Measurements from ENCODE around the gene PTGER3. TPM values are rescaled to one million over a fixed set of nuclear protein-coding genes. Genes with fewer than 3 reads are reported as not detected.

Gene PTGER3
- total RNA-seq, 1 experiment from 2014 or later = under 0.01 TPM

- DNase-seq (ENCODE audit: low read depth) = peak; percentile 65
Measured at GRCh38 chr1:71049951-71050598, 2.5 kb upstream of the PTGER3 start.

- peak; percentile 18 for DNase-seq (ENCODE audit: low read depth)
Measured at GRCh38 chr1:71046891-71047634, 553 bp downstream of the PTGER3 start.

DNA sequence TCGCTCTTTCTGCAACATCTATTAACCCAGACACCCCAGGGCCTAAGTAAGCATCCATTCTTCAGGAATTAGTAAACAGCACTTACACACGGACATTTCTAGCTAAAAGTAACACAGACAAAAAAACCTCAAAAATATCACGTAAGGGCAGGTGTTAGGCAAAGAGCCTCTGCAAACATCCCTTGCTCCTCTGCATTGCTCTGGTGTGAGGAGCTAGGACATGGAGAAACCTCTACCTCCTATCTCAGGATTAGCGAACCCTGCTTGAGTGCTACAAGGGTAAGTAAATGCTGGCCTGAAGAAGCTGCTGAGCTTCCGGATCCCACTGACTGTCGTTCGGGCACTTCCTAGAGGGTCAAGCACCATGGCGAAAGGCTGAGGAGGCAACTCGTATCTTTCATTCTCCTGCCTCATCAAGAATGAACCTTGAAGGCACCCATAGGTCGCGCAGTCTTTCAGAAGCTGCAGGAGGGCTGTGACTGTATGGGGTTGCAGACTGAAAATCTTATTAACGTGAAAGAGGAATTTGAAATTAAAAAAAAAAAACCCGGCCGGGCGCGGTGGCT is 2.1 kb downstream of the PTGER3 start:
- DNase-seq (ENCODE audit: low read depth) = no peak

DNA sequence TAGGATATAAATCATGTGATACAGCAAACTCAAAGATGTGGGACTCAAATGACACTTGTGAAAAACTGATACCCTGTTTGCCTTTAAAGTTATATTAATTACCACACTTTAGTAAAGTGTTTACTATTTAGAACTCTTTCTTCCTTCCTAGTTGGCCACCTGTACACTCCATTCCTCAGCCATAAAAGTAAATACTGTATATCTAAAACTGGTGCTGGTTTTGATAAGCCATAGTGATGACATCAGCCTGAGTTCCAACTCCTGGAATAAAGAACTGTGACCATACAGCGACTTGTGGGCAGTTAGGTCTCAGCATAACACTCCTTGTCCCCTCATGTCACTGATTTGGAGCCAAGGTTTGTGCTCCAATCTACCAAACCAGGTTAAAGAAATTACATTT is 2.8 kb downstream of the PTGER3 start:
- DNase-seq (ENCODE audit: low read depth) = no peak

GRCh38 chr1:71043065-71043464 is 4.6 kb downstream of the PTGER3 start:
- DNase-seq (ENCODE audit: low read depth) = no peak

DNA sequence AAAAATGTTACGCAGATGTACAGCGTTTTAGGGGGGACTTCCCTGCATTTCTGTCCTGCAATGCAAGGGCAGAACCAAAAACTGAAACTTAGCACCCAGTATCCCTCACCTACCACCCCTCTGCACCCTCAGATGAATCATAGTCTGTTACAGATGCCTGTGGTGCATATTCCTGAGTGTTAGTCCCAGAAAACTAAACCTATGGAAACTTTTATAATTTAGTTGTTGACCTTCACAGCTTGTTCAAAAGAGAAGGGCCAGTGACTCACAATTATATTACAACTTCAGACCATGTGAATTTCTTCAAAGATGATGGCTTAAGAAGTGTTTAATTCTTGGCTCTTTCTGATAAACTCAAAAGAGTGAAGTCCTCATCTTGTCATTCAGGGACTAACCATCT is 5.8 kb downstream of the PTGER3 start:
- no peak for DNase-seq (ENCODE audit: low read depth)

- no peak for DNase-seq (ENCODE audit: low read depth)
Measured at GRCh38 chr1:71039661-71040262, 7.9 kb downstream of the PTGER3 start.

DNA sequence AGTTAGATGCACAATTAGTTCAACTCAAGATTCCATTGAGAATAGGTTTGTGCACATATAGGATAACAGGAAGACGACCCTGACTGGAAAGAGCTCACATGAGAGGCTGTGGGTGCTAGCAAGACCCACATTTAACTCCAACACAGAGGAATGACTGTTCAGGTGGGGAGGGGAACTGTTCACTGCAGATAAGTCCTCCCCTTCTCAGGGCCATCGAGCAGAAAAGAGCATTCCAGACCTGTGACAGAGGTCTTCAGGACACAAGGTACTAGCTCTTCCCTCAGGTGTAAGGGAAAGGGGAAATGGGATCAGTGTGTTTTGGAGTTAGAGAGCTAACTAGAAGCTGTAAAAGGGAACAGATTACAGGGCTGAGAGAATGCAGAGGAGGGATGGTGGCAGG is 8.7 kb downstream of the PTGER3 start:
- DNase-seq (ENCODE audit: low read depth) = no peak

GRCh38 chr1:71037829-71038620 is 9.6 kb downstream of the PTGER3 start:
- DNase-seq (ENCODE audit: low read depth) = no peak

DNA sequence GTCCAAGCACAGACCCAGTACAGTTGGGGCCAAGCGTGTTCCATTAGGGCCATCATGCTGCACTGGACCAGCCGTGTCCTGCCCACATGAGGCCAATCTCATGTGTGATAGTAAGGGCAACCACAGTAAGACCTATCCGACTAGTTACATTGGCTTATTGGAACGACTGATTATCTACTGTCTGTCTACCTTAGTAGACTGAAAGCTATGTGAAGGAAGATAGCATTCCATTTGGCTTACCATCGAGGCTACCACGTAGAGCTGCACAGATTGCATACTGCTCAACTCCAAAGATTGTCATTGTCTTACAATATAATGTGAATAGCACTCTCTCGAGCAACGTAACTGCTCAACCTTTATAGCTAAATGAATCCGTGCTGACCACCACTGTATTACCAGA is 10.6 kb downstream of the PTGER3 start:
- no peak for DNase-seq (ENCODE audit: low read depth)

GRCh38 chr1:71033136-71033535 is 14.5 kb downstream of the PTGER3 start:
- DNase-seq (ENCODE audit: low read depth) = no peak

- DNase-seq (ENCODE audit: low read depth) = no peak
Measured at GRCh38 chr1:71031426-71031825, 16.2 kb downstream of the PTGER3 start.

- no peak for DNase-seq (ENCODE audit: low read depth)
Measured at GRCh38 chr1:71030026-71030425, 17.6 kb downstream of the PTGER3 start.

DNA sequence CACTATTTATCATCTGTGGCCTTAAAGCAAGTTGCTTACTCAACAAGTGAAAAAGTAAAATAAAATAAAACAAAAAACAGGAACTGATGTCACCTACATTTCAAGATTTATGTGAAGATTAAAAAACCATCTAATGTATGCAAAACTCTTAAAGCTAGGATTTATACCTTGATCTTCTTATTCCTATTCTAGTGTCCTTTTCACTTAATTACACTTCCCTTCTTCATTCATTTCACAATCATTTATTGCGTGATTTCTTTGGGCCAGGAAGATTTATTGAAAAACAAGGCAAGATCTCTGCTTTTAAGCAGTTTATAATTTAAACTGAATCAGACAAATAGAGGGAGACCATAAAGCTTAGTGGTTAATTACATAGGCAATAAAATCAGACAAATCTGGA is 18.6 kb downstream of the PTGER3 start:
- DNase-seq (ENCODE audit: low read depth) = no peak

DNA sequence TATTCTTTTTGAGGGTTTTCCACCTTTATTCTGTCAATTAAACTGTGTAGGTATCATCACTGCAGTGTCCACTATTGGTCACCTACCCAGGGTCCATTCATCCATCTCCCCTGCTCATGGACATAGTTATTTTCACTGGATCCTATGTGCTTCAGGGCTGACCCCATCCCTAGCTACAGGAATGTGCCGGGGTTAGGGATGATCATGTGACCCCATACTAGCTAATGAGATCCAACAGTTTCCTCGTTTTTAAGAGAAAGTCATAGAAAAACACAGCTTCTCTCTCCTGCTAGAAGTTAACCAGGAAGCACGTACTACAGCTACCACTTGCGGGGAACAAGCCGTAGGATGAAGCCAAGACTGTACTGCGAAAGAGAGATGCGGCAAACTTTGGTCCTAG is 19.6 kb downstream of the PTGER3 start:
- no peak for DNase-seq (ENCODE audit: low read depth)

- no peak for DNase-seq (ENCODE audit: low read depth)
Measured at GRCh38 chr1:71026093-71026492, 21.5 kb downstream of the PTGER3 start.

DNA sequence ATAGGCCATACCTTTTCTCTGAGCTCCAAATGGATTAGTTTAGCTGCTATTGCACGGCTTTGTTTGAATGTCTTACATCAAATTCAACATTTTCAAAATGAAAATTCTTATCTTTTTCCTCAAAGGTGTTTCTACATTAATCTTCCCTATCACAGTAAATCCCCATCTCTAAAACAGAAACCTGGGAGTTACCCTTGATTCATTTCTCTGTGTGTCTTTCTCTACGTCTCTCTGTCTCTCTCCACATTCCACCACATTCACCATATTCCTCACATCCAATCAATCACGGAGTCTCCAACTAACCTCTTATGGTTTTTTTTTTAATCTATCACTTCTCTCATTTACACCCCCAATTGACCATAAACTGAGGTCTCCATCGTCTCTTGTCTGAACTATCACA is 24.1 kb downstream of the PTGER3 start:
- no peak for DNase-seq (ENCODE audit: low read depth)

- no peak for DNase-seq (ENCODE audit: low read depth)
Measured at GRCh38 chr1:71019233-71019969, 28.2 kb downstream of the PTGER3 start.

DNA sequence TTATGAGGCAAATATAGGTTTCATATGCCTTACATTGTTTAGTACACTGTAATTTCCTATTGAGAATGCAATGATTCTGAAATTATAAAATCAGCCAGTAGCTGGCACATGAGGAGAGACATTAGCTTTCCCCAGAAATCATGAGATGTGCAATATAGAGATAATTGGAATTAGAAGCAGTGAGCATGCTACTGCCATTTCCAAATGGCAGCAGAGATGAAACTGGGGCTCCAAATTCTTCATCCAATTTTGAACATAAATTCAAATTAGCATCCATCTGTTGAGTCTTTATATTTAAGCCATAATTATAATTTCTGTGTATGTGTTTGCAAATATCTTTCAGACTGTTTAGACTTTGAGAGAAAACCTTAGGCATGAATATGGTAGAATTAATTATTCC is 28.8 kb downstream of the PTGER3 start:
- no peak for DNase-seq (ENCODE audit: low read depth)

DNA sequence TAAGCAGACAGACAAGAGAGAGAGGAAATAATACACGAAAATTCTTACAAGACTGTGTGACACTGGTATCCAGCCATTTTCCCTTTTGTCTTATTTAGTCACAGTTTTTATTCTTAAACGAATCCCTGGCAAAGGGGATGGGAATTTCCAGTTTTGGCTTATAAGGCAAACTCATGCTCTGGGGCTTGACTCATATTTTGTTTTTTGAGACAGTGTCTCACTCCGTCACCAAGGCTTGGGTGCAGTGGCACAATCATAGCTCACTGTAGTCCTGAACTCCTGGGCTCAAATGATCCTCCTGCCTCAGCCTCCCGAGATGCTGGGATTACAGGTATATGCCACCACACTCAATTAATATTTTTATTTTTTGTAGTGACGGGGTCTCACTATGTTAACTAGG is 31.9 kb downstream of the PTGER3 start:
- no peak for DNase-seq (ENCODE audit: low read depth)

DNA sequence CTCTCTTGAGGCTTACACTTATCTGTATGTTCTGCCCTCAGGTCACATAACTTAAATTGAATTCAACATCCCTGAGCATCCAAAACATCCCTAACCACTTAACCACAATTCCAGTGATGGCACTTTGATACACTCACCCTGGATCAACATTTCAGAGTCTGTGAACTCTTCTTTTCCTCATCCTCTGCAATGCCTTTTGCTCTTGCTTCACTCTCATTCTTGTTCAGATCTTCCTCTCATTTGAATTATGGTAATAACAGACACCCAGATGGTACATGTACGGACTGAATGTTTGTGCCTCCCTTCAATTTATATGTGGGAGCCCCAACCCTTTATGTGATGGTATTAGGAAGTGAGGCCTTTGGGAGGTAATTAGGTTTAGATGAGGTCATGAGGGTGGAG is 33.4 kb downstream of the PTGER3 start:
- no peak for DNase-seq (ENCODE audit: low read depth)
